ENCODE results near the gene IQGAP1.
"Not testable (repeated sequence)": the region's sequence is repeated elsewhere in the genome, so short reads cannot be mapped to it uniquely, and the experiment has no call there.

Gene IQGAP1

DNA sequence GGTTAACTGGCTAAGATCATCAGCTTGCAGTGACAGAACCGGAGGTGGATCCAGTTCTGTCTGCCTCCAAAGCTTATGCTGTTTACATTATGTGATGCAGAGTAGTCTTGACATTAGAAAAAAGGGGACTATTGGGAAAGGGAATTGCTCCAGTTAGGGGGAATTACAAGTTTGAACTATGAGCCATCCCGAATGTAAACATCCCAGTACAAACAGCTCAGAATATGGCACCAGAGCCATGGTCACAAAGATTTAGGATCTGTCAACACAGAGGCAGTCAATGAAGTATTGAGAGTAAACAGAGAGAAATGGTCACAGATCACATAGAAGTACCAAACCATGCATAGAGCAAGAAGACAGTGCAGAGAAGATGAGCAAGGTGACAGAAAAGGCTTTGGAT lies 101.9 kb downstream of the IQGAP1 start:
- no peak for DNase-seq

DNA sequence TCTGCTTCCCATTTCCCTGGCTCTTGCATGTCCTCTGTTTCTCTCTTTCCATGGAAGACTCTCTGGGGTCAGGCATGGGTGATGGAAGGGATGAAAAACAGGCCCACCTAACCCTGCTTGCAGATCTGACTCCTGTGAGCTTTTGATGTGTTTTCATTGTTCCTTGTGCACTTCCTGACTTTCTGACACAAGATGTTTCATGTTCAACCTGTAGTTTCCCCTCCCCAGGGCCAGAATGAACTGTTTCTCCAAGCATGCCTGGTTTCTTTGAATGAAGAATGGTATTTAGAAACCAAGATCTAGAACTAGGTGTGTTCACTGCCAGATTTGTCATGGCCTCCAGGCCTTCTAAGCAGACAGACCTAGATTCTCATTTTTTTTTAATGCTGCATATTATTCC lies 105.6 kb downstream of the IQGAP1 start:
- DNase-seq: no peak

DNA sequence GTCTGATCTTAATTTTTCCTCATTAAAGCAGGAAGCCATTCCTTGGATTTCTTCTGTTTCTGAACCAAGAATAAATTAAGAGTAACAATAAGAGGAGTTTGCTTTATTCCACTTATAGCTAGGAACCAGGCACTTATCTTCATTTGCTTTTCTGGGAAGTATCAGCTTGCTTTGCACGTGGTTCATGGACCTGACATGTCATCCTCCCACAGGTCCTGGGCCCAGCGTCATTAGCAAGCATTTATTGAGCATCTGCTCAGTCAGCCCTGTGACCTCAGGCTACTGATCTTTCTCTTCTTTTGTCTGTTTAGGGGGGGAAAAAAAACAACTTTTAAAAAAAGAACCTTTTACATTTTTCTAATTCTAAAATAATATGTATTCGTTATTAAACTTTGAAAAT lies 107.0 kb downstream of the IQGAP1 start:
- DNase-seq: no peak

DNA sequence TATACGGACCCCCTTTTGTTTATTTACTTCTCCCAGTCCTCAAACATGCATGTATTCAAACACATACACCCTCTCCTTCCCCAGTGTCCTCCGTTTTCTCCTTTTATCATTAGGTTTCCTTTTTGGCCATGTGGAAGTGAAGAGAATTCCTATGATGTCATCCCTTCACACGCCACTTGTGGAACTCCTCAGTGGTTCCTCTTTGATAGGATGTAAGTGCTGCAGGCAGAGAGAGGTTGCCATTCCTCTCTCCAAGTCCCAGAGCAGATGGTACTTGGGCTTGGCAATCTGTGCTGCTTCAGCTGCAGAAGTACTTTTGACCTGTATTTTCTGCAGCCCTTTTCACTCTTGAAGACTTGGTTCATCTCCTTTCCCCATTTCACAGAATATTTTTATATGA lies 108.7 kb downstream of the IQGAP1 start:
- no peak for DNase-seq

DNA sequence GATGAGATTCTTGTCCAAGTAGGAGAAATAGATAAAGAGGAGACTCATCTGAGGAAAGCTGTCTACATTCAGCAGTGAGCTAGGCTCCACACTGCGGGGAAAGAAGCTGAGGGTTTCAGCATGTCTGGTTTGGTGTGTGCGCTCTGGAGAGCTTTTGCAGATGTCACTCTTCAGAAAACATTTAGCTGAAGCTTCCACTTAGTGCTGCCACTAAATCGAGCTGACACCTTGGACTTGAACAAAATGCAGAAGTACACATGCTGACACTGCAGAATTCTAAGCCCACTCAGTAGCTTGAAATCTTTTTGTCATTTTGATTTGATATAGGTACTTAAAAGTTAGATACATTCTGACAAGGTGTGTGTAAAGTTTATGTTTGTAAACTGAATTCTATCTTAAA lies 109.3 kb downstream of the IQGAP1 start:
- no peak for DNase-seq

DNA sequence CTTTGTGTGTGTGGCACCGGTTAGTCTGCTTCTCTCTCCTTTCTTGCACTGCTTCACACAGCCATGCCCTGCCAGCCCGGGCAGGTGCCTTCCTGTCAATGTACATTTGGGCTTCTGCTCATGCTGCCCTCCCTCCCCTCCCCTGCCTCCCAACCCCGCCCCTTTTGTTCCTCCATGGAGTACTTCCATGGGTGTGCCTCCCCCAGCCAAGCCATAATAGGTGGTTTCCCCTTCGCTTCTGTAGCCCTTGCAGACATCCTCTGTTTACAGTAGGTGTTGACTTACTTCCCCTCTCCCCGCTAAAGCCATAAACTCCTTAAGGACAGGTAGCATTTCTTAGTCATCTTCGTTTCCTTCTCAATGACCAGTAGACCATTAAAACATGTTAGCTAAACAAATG lies 109.9 kb downstream of the IQGAP1 start:
- DNase-seq: no peak

DNA sequence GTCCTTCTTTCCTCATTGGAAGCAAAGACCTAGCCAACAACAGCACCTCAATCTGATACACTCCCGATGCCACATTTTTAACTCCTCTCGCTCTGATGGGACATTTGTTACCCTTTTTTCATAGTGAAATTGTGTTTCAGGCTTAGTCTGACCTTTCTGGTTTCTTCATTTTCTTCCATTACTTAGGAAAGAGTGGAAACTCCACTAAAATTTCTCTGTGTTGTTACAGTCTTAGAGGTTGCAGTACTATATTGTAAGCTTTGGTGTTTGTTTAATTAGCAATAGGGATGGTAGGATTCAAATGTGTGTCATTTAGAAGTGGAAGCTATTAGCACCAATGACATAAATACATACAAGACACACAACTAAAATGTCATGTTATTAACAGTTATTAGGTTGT lies 112.1 kb downstream of the IQGAP1 start:
- DNase-seq: no peak

DNA sequence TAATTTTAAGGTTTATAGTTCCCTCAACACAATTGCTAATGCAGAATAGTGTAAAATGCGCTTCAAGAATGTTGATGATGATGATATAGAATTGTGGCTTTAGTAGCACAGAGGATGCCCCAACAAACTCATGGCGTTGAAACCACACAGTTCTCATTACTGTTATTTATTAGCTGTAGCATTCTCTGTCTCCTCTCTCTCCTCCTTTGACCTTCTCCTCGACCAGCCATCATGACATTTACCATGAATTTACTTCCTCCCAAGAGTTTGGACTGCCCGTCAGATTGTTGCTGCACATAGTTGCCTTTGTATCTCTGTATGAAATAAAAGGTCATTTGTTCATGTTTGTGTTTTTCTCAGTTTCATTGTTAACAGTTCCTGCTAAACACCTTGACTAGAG lies 113.9 kb downstream of the IQGAP1 start:
- no peak for DNase-seq

DNA sequence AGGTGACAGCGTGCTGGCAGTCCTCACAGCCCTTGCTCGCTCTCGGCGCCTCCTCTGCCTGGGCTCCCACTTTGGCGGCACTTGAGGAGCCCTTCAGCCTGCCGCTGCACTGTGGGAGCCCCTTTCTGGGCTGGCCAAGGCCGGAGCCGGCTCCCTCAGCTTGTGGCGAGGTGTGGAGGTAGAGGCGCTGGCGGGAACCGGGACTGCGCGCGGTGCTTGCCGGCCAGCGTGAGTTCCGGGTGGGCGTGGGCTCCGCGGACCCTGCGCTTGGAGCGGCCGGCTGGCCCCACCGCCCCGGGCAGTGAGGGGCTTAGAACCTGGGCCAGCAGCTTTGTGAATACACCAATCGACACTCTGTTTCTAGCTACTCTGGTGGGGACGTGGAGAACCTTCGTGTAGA lies 122.7 kb downstream of the IQGAP1 start:
- not testable (repeated sequence) for DNase-seq

DNA sequence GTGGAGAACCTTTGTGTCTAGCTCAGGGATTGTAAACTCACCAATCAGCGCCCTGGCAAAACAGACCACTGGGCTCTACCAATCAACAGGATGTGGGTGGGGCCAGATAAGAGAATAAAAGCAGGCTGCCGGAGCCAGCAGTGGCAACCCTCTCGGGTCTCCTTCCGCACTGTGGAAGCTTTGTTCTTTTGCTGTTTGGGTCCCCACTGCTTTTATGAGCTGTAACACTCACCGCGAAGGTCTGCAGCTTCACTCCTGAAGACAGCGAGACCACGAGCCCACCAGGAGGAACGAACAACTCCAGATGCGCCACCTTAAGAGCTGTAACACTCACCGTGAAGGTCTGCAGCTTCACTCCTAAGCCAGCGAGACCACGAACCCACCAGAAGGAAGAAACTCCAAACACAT lies 123.2 kb downstream of the IQGAP1 start:
- DNase-seq: not testable (repeated sequence)

DNA sequence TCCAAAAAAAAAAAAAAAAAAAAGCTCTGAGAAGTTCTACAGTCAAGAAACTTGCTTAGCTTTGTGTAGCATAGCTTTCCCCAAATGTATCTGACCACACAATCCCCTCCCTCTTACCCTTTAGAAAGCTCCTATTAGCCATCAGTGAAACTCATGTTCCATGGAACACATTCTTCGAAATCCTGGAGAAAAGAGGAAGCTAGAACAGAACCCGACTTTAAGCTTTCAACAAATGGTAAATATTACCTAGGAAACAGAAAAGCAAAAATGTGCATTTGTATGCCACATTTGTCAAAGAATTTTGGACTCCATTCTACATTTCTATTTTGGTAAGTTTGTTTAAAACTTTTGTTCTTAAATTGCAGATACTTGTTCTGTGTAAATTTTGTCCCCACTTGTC lies 124.2 kb downstream of the IQGAP1 start:
- DNase-seq: no peak

DNA sequence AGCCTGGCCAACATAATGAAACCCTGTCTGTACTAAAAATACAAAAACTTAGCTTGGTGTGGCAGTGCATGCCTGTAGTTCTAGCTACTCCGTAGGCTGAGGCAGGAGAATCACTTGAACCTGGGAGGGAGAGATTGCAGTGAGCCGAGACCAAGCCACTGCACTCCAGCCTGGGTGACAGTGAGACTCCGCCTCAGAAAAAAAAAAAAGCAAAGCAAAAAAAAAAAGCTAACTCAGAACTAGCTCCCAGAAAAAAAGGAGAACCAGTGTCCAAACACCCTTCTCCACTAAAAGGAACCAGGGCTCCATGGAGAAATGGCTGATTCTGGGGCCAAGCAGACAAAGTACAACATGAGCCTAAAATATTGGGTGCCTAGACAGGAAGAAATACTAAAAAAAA lies 124.9 kb downstream of the IQGAP1 start:
- DNase-seq: no peak

DNA sequence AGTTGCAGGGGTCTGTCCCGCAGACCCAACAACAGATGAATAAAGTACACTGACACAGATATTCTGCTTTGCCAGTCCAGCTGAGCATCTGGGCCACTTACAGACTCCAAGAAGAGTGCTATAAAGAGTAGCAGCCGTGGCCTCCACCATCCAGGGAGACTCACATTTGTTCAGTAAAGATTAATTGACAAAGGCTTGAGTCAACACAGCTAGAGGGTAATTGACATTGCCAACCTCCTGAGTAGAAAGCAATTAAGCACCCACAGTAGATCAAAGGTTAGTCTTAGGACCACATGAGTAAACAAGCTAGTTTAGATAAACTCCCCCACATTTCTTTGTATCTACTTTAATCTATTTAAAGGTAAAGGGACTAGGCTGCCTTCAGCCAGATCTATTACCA lies 125.4 kb downstream of the IQGAP1 start:
- DNase-seq: no peak

DNA sequence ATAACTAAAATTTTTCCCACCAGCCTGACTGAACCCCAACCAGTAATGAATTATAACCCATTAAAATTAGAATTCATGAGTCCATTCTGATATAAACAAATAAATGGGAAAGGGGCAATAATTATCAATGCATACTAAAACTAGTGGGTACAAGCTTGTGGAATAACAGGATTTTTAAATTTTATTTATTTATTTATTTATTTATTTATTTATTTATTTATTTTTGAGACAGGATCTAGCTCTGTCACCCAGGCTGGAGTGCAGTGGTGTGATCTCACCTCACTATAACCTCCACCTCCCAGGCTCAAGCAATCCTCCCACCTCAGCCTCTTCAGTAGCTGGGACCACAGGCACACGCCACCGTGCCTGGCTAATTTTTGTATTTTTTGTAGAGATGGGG lies 125.9 kb downstream of the IQGAP1 start:
- DNase-seq: not testable (repeated sequence)

DNA sequence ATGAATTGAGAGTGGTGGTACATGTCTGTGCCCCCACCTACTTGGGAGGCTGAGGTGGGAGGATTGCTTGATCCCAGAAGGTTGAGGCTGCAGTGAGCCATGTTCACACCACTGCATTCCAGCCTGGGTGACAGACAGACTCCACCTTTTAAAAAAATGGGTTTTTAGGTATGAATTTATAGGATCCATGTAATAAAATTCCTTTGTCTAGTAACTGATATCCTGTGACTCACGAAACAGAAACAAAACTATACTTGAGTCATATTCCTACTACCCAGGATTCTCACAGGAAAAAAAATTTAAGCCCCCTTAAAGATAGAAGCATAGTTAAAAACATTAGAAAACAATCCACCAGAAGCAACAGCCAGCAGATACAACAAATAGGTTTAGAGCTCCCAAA lies 131.6 kb downstream of the IQGAP1 start:
- no peak for DNase-seq

DNA sequence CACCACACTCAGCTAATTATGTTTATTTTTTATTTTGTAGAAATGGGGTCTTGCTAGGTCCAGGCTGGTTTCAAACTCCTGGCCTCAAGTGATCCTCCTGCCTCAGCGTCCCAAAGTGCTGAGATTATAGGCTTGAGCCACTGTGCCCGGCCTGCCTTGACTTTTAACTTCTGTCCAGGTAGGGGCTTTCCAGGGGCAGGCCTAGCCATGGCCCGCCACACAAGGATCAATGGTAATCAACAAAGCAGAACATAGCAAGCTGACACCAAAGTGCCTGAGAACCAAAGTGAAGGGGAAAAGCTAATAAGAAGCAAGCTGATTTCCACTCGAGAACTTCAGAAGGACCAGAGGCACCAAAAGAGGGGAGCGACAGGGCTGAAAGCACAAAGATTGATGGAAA lies 132.3 kb downstream of the IQGAP1 start:
- DNase-seq: no peak

DNA sequence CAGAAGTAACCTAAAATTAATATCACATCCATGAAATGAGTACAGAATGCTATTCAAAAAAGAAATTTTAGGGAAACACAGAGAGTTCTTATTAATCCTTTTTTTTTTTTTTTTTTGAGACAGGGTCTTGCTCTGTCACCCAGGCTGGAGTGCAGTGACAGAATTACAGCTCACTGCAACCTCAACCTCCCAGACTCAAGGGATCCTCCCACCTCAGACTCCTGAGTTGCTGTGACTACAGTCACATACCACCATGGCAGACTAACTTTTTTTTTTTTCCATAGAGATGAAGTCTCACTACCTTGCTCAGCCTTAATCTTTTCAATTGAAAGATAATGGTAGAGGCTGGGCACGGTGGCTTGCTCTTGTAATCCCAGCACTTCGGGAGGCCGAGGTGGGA lies 135.3 kb downstream of the IQGAP1 start:
- no peak for DNase-seq

DNA sequence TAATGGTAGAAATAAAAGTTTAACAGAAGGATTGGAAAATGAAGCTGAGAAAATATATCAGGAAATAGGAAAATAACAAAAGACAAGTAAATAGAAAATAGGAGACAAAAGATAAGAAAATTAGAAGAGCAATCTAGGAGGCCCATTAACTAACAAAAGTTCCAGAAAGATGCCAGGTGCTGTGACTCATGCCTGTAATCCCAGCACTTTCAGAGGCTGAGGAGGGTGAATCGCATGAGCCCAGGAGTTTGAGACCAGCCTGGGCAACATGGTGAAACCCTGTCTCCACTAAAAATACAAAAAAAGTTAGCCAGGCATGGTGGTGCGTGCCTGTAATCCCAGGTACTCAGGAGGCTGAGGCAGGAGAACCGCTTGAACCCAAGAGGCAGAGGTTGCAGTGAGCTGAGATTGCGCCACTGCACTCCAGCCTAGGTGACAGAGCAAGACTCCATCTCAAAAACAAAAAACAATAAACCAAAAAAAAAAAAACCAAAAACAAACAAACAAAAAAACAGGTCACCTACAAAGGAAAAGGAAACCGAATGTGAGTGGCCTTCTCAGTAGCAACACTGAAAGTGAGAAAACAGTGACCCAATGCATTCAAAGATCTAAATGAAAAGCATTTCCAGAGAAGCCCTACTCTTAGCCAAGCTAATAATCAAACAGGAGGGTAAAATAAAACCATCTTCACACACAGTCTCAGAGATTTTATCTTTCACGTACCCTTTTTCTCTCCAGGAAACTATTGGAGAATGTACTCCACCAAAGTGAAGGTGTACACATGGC lies 136.2 kb downstream of the IQGAP1 start:
- DNase-seq: not testable (repeated sequence)

DNA sequence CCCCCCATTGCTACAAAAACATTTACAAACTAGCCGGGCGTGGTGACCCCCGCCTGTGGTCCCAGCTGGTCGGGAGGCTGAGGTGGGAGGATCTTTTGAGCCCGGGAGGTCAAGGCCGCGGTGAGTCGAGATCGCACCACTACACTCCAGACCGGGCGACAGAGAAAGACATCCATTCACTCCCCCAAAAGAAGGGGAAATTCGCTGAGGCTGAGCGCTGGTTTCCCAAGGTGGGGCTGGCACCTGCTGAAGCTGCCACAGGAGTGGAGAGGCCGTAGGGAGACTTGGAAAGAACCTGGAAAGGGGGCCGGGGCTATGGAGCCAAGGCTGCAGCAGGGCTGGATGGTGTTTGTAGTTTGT lies 140.9 kb downstream of the IQGAP1 start:
- DNase-seq: no peak

DNA sequence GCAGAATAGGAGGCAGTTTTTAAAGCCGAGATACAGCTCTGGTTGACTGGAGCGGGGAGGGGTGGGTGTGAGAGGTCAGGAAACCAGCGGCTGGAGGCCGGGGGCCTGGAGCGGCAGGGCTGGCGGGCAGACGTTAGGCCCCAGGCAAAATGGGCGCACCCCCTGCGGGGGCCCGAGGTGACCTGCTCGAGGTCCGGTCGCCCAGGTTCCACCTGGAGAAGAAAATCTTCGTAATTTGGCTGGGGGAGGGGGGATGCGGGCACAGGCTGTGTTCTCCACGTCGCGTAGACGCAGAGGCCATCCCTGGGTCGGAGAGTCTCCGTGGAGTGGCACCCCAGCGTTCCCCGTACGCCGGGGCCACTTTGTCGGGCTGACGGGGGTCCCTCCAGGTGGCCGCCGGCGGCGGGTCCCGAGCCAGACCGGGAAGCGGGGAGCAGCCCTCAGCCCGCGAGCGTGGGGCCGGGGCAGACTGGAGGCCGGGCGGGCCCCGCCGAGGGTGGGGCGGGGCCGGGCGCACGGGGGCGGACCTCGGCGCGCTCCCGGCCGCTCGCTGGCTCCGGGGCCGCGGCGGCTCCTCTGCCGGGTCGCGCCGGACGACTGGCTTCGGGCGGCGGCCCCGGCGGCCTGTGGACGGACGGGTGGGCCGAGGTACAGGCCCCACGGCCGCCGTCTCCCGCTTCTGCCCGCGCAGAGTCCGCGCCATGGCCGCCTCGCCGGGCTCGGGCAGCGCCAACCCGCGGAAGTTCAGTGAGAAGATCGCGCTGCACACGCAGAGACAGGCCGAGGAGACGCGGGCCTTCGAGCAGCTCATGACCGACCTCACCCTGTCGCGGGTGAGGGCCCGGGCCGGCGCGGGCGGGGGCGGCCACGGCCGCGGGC lies 141.6 kb downstream of the IQGAP1 start, which contains the start of gene CRTC3:
Gene CRTC3, plus strand, starts transcription at position 553 of the 879 bp plus-strand sequence. Its CDS starts 149 bp downstream, at position 702.
- DNase-seq: no peak

DNA sequence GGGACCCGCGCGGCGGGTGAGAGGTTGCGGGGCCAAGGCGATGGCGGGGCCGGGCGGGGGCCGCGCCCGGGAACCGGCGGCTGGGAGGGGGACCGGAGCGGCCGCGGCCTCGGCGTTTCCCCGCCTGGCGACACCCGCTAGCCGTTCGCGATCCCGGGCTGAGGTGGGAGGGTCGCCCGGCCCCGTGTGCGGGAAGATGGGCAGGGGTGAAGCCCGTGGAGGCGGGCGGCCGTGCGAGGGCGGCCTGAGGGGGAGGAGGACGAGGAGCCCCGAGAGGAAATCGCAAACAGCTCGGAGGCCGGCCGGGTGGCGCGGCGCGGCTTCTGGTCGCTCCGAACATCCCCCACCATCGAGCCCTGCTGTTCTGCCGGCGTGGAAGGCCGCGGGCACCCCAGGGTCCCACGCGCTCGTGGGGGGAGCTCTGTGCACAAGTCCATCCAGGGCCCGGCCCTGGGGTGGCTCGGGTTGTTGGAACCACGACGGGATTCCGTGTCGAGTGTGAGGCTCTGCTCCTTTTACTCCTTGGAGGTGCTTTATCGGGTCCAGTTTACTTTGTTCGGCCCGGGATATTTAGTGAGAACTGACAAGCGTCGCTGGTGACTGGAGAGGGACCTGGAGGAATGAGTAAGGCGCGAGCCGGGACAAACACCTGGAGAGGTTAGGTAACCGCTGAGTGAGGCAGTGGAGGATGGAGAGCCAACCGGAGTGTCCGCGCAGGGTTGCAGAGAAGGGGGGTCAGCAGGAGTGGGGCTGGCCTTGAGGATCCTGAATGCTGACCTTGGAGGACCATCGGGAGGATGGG lies 142.4 kb downstream of the IQGAP1 start:
- DNase-seq: no peak

DNA sequence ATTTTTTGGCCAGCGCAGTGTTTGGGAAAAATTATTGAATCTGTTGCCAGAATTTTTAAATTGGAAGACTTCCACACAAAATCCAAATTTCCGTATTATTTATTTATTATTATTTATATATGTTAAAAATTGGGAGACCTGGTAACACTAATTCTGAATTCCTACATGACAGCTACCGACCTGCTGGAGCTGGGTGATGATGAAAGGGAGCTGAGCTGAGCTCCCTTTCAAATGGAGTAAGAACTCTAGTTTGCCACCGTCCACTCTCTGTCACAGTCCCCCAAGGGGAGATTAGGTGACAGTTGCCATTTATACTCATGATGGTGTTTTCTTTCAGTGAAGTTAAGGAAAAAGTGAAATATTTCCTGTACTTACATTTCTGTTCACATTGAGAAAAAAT lies 143.1 kb downstream of the IQGAP1 start:
- no peak for DNase-seq

DNA sequence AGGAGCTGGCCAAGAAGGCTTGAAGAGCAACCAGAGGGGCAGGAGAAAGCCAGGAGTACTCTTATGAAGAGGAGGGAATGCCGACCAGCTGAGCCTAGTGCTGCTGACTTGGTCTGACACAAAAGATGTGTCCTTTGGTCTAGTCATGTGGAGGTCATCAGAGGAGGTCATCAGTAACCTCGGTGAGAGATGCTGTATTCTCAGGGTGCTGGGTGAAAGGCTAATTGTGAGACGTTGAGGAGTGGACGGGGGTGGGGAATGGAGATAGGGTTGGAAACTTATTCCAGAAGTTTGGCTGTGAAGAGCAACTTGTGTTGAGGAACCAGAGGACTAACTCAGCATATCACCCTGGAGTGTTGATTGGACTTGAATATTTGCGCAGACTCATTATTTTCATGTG lies 147.2 kb downstream of the IQGAP1 start:
- DNase-seq: no peak

Measured in NCI-H510A (cell line).